BE2C (cell line): ENCODE data around the gene SCUBE3.
A peak's percentile ranks its signal among the peaks of the same experiment; 100 is the strongest.

ENCODE experiments used
- DNase-seq: peaks from one replicate; pipeline ENCODE4 v3.0.0-alpha.2; 2020
- H3K27me3 ChIP-seq: fragments of 250-450 bp; sonication (Bioruptor Pico); 2 replicates; pipeline ENCODE4 v1.5.1; 2020; ENCODE audit warnings: mild to moderate bottlenecking
- H3K36me3 ChIP-seq: fragments of 250-450 bp; sonication (Bioruptor Pico); 2 replicates; pipeline ENCODE4 v1.5.1; 2020; ENCODE audit warnings: mild to moderate bottlenecking
- H3K4me1 ChIP-seq: fragments of 250-450 bp; sonication (Bioruptor Pico); 2 replicates; pipeline ENCODE4 v1.5.1; 2020
- H3K4me3 ChIP-seq: 2 replicates; pipeline ENCODE4 v1.5.1; 2011; ENCODE audit warnings: low read depth, low read length
- H3K9me3 ChIP-seq: fragments of 250-450 bp; sonication (Bioruptor Pico); 2 replicates; pipeline ENCODE4 v1.5.1; 2020
- TF ChIP-seq, protein P1 (sequence below): IDR thresholded peaks from 2 replicates; pipeline ENCODE4 v1.5.1; 2012; ENCODE audit warnings: mild to moderate bottlenecking, low read depth, low read length

Gene SCUBE3

DNA sequence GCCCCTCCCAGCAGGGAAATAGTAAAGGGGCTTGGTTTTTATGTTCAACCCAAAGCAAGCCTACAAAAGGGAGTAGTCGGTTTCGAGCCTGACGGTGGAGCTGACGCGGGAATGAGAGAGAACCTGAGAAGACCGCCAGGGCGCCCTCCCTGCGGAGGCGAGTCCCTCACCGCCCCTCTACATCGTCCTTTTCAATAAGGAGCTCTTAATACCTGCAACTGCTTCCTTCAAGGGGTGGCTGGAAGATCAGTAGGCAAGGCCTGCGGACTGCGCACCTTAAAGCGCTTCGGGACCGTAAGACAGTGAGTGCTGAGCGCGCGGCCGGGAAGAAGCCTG lies 45.1 kb downstream of the SCUBE3 start:
- TF ChIP-seq, protein P1, sequence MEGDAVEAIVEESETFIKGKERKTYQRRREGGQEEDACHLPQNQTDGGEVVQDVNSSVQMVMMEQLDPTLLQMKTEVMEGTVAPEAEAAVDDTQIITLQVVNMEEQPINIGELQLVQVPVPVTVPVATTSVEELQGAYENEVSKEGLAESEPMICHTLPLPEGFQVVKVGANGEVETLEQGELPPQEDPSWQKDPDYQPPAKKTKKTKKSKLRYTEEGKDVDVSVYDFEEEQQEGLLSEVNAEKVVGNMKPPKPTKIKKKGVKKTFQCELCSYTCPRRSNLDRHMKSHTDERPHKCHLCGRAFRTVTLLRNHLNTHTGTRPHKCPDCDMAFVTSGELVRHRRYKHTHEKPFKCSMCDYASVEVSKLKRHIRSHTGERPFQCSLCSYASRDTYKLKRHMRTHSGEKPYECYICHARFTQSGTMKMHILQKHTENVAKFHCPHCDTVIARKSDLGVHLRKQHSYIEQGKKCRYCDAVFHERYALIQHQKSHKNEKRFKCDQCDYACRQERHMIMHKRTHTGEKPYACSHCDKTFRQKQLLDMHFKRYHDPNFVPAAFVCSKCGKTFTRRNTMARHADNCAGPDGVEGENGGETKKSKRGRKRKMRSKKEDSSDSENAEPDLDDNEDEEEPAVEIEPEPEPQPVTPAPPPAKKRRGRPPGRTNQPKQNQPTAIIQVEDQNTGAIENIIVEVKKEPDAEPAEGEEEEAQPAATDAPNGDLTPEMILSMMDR = peak; percentile 33
- Histone ChIP-seq H3K9me3 (no peaks in the 10 kb centered on the region), H3K4me3 (peak overlapping the region; percentile 95), H3K36me3 (no peaks in the 10 kb centered on the region), H3K27me3 (no peaks in the 10 kb centered on the region), H3K4me1 (no peaks in the 10 kb centered on the region)
- peak; percentile 61 for DNase-seq

DNA sequence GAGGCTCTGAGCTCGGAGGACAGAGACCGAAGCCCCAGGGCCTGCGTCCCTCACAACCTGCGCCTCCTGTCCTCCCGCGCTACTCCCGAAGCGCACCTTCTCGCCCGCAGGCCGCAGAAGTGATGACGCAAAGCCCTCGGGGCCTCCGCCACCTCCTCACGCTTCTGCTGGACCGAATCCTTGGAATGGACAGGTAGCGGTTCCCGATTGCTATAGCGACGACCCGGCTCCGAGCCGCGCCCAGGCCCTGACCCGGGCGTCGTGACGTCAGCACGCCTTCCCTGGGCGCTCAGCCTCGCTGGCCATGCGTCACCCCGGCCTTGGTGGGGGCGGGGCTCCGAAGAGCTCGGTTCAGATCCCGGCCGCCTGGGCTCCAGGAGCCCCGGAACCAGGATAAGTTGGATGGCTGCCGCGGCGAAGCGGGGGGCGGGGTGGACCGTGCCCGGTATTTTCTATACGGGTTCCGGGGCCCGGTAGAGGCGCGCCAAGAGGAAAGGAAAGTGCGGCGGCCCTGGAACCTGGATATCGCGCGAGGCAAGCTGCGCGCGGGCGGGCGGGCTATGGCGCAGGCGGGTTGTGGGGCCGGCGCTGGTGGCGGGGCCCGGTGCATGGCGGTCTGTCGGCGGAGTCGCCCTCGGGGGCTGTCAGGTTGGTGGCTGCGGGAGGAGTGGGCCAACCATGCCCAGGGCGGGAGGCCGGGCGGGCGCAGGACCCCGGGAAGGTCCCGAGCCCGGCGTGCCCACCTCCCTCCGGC lies 45.6 kb downstream of the SCUBE3 start, which contains the start of gene ZNF76:
ZNF76 (plus strand) TSS at position 542 of the 754 bp plus-strand sequence. CDS start 21,417 bp downstream, outside the sequence.
- Histone ChIP-seq H3K36me3 (no peaks in the 10 kb centered on the region), H3K4me3 (peak within 1 kb of the TSS; percentile 95), H3K4me1 (no peaks in the 10 kb centered on the region), H3K27me3 (no peaks in the 10 kb centered on the region), H3K9me3 (no peaks in the 10 kb centered on the region)
- TF ChIP-seq, protein P1 = no peak
- peak; percentile 99 for DNase-seq

DNA sequence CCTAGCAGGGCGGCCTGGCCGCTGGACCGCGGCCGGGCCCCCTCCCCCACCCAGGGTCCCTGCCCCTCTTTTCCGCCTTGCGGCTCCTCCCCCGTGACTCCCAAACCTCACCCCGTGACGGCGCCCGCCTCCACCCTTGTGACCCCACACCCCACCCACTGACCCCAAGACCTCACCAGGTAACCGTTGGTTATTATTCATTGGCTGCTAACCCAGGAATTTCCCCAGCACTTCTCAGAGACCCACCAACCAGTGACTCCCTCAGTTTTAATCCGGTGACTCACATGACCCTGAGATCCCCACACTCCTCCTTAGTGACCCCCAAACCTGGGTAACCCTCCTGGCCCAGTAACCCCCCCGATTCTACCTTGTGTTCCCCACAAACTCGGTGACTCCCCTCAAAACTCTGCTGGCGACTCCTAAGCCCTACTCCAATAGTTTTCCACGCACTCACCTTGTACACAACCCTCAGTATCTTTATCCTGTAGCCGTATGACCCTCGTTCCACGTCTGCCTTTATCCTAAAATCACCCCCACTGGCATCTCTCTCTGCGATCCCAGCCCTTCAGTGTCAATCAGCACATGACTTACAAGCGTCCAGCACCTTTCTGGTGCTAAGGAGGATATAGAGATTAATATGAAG lies 46.3 kb downstream of the SCUBE3 start:
- H3K4me3 ChIP-seq = peak overlapping the region; percentile 95
- TF ChIP-seq, protein P1 = no peak
- H3K36me3 ChIP-seq = no peaks in the 10 kb centered on the region
- DNase-seq = no peak
- H3K9me3 ChIP-seq = no peaks in the 10 kb centered on the region
- H3K4me1 ChIP-seq = no peaks in the 10 kb centered on the region
- no peaks in the 10 kb centered on the region for H3K27me3 ChIP-seq

DNA sequence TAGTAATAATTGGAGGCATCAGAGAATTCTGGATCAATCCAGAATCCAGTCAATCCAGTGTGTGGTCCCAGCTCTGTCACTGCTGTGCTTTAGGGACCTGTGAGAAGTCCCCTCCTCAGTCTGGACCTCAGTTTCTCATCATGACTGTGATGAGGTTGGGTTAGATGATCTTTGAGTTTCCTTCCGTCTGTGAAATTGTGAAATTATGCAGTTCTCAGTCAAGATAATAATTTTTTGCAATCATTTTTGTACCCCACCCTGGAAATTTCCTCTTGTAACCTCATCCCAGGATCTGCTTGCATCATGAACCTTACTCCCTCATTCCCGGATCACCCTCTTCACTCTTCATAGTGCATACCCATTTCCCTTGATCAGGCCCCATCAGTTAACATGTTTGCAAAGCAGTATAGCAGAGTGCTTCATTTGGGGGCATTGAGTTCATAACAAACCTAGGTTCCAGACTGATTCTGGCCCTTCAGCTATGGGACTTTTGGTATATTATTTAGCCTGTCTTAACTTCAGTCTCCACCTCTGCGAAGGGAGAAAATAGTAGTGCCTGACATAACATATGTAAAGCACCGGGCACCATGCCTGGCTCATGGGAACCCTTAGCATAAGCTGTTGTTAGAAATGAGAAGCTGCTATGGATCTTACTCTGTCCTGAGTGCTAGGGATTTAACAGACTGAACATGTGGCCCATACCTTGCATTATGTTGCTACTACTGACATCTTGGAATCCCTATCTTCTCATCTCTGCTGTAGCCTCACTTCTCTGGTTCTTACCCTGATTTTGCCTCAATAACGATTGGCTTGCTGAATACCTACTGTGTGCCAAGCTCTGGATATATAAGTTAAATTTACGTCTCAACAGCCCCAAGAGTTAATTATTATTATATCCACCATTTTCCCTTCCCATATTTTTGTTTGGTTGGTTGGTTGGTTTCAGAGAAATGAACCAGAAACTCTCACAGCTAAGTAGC lies 47.1 kb downstream of the SCUBE3 start:
- Histone ChIP-seq H3K27me3 (no peaks in the 10 kb centered on the region), H3K9me3 (no peaks in the 10 kb centered on the region), H3K4me3 (peak overlapping the region; percentile 95), H3K36me3 (no peaks in the 10 kb centered on the region), H3K4me1 (no peaks in the 10 kb centered on the region)
- DNase-seq = no peak
- TF ChIP-seq, protein P1 = no peak

DNA sequence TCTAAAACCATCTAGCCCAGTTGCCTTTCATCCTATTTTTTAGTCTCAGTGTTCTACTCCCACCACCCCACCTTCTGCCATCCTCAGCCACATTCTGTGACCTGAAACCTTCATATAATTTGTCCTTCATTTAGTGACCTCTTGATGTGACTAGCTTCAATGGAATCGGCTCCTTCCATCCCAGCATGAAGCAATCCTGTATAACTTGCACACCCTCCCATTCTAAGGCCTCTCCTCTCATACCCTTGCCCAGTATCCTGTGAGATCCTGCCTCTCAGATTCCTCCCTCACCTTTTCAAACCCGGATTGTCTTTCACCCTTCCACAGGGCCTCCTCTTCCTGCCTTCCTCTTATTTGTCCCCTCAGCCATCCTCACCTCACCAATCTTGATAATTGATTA lies 48.8 kb downstream of the SCUBE3 start:
- no peak overlapping the region for H3K4me3 ChIP-seq
- no peaks in the 10 kb centered on the region for H3K9me3 ChIP-seq
- no peaks in the 10 kb centered on the region for H3K36me3 ChIP-seq
- DNase-seq = no peak
- H3K27me3 ChIP-seq = no peaks in the 10 kb centered on the region
- TF ChIP-seq, protein P1 = no peak
- 0 out of 2 replicates have a peak, but pooled peaks cover 1% of the 10 kb centered on the region for H3K4me1 ChIP-seq
